WTC11 (cell line): Measurements from ENCODE around the gene USP2. TPM values are rescaled to one million over a fixed set of nuclear protein-coding genes. Genes with fewer than 3 reads are reported as not detected.

Experiments used
- ELF4 ChIP-seq: sonication (generic); formaldehyde crosslinking; IDR thresholded peaks from 2 replicates; pipeline ENCODE4 v1.8.1; 2022; ENCODE audit warnings: low read depth, mild to moderate bottlenecking, moderate library complexity, missing genetic modification reagents
- ESRRA ChIP-seq: sonication (generic); formaldehyde crosslinking; IDR thresholded peaks from 2 replicates; pipeline ENCODE4 v1.8.1; 2022; ENCODE audit warnings: mild to moderate bottlenecking, missing genetic modification reagents, borderline replicate concordance
- JAZF1 ChIP-seq: fragments of 250-450 bp; sonication (Bioruptor Pico); IDR thresholded peaks from 2 replicates; pipeline ENCODE4 v1.9.0; 2021; ENCODE audit warnings: moderate library complexity, mild to moderate bottlenecking, inconsistent platforms
- JUN ChIP-seq: sonication (generic); formaldehyde crosslinking; IDR thresholded peaks from 2 replicates; pipeline ENCODE4 v1.8.0; 2023; ENCODE audit warnings: mild to moderate bottlenecking, missing genetic modification reagents
- KAT7 ChIP-seq: sonication (generic); formaldehyde crosslinking; IDR thresholded peaks from 2 replicates; pipeline ENCODE4 v1.8.1; 2023; ENCODE audit warnings: missing genetic modification reagents, mild to moderate bottlenecking, borderline replicate concordance
- NFATC4 ChIP-seq: fragments of 250-450 bp; sonication (Bioruptor Pico); IDR thresholded peaks from 2 replicates; pipeline ENCODE4 v1.9.0; 2021; ENCODE audit warnings: mild to moderate bottlenecking
- SP1 ChIP-seq: sonication (generic); formaldehyde crosslinking; conservative IDR thresholded peaks from 2 replicates; pipeline ENCODE4 v1.8.1; 2022; ENCODE audit warnings: missing genetic modification reagents
- ZNF121 ChIP-seq: sonication (generic); formaldehyde crosslinking; IDR thresholded peaks from 2 replicates; pipeline ENCODE4 v1.8.0; 2023; ENCODE audit warnings: missing genetic modification reagents
- ZNF416 ChIP-seq: fragments of 250-450 bp; sonication (Bioruptor Pico); IDR thresholded peaks from 2 replicates; pipeline ENCODE4 v1.9.0; 2021; ENCODE audit warnings: mild to moderate bottlenecking, inconsistent platforms
- total RNA-seq: library from RNA; stranded (reverse); gene quantifications from 3 replicates; pipeline ENCODE4 v1.2.3, GENCODE V29; 2021
- TF ChIP-seq, protein P1 (sequence below): fragments of 250-450 bp; sonication (Bioruptor Pico); IDR thresholded peaks from 2 replicates; pipeline ENCODE4 v1.8.0; 2021; ENCODE audit warnings: mild to moderate bottlenecking
- TF ChIP-seq, protein P2 (sequence below): sonication (generic); formaldehyde crosslinking; IDR thresholded peaks from 2 replicates; pipeline ENCODE4 v1.8.0; 2023; ENCODE audit warnings: mild to moderate bottlenecking, missing genetic modification reagents
- TF ChIP-seq, protein P3 (sequence below): sonication (generic); formaldehyde crosslinking; IDR thresholded peaks from 2 replicates; pipeline ENCODE4 v1.8.1; 2023; ENCODE audit warnings: mild to moderate bottlenecking, moderate library complexity, missing genetic modification reagents
- TF ChIP-seq, protein P4 (sequence below): fragments of 250-450 bp; sonication (Bioruptor Pico); IDR thresholded peaks from 2 replicates; pipeline ENCODE4 v1.9.0; 2021; ENCODE audit warnings: mild to moderate bottlenecking, borderline replicate concordance
- TF ChIP-seq, protein P5 (sequence below): sonication (generic); formaldehyde crosslinking; IDR thresholded peaks from 2 replicates; pipeline ENCODE4 v1.8.1; 2023; ENCODE audit warnings: mild to moderate bottlenecking, missing genetic modification reagents, borderline replicate concordance
- TF ChIP-seq, protein P6 (sequence below): sonication (generic); formaldehyde crosslinking; conservative IDR thresholded peaks from 2 replicates; pipeline ENCODE4 v1.8.1; 2022; ENCODE audit warnings: mild to moderate bottlenecking, missing genetic modification reagents
- TF ChIP-seq, protein P7 (sequence below): fragments of 250-450 bp; sonication (Bioruptor Pico); IDR thresholded peaks from 2 replicates; pipeline ENCODE4 v1.9.0; 2021; ENCODE audit warnings: moderate library complexity, mild to moderate bottlenecking, inconsistent platforms, borderline replicate concordance
- TF ChIP-seq, protein P8 (sequence below): sonication (generic); formaldehyde crosslinking; IDR thresholded peaks from 2 replicates; pipeline ENCODE4 v1.8.0; 2022; ENCODE audit warnings: missing genetic modification reagents
- TF ChIP-seq, protein P9 (sequence below): sonication (generic); formaldehyde crosslinking; IDR thresholded peaks from 2 replicates; pipeline ENCODE4 v1.8.0; 2023; ENCODE audit warnings: missing genetic modification reagents

The USP2 gene
- total RNA-seq, 1 experiment from 2014 or later: 8.0 TPM

DNA sequence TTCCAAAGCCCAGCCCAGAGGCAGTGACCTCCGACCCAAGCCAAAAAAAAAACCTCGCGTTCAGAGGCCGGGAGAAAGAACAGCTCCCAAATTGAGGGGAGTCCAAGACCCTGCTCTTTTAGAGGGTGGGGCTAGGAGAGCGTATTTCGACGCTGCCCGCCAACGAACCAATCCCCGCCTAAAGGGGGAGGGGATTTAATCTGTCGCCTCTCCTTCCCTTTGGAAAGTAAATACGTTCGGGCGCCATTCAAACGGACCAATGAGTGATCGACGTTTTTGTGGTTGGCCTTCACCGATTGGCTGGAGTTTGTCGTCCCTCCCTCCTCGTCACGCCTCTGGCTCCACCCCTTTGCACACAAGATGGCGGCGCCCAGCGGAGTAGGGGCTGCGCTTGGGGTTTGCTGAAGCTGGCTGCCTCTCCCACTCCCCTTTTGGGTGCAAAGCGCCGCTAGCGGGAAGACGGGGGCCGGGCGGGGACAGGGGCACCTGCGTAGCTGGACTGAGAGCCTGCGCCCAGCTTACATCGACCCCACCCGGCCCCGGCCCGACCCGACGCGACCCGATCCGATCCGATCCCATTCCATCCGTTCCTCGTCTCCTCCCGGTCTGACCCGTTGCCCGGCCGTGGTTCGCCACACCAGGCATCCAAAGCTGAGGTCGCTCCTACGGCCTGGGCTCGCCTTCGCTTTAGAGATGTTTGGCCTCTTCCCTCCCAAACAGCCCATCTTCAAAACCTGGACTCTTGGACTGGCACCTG lies 47.1 kb downstream of the USP2 start, which contains the start of gene RNF26 (continued):
- TF ChIP-seq, protein P1, sequence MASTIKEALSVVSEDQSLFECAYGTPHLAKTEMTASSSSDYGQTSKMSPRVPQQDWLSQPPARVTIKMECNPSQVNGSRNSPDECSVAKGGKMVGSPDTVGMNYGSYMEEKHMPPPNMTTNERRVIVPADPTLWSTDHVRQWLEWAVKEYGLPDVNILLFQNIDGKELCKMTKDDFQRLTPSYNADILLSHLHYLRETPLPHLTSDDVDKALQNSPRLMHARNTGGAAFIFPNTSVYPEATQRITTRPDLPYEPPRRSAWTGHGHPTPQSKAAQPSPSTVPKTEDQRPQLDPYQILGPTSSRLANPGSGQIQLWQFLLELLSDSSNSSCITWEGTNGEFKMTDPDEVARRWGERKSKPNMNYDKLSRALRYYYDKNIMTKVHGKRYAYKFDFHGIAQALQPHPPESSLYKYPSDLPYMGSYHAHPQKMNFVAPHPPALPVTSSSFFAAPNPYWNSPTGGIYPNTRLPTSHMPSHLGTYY: no peak
- TF ChIP-seq, protein P2, sequence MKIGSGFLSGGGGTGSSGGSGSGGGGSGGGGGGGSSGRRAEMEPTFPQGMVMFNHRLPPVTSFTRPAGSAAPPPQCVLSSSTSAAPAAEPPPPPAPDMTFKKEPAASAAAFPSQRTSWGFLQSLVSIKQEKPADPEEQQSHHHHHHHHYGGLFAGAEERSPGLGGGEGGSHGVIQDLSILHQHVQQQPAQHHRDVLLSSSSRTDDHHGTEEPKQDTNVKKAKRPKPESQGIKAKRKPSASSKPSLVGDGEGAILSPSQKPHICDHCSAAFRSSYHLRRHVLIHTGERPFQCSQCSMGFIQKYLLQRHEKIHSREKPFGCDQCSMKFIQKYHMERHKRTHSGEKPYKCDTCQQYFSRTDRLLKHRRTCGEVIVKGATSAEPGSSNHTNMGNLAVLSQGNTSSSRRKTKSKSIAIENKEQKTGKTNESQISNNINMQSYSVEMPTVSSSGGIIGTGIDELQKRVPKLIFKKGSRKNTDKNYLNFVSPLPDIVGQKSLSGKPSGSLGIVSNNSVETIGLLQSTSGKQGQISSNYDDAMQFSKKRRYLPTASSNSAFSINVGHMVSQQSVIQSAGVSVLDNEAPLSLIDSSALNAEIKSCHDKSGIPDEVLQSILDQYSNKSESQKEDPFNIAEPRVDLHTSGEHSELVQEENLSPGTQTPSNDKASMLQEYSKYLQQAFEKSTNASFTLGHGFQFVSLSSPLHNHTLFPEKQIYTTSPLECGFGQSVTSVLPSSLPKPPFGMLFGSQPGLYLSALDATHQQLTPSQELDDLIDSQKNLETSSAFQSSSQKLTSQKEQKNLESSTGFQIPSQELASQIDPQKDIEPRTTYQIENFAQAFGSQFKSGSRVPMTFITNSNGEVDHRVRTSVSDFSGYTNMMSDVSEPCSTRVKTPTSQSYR (CRISPR knock-in tag): 0 out of 2 replicates have a peak, but pooled peaks have one; percentile 20
- TF ChIP-seq, protein P3, sequence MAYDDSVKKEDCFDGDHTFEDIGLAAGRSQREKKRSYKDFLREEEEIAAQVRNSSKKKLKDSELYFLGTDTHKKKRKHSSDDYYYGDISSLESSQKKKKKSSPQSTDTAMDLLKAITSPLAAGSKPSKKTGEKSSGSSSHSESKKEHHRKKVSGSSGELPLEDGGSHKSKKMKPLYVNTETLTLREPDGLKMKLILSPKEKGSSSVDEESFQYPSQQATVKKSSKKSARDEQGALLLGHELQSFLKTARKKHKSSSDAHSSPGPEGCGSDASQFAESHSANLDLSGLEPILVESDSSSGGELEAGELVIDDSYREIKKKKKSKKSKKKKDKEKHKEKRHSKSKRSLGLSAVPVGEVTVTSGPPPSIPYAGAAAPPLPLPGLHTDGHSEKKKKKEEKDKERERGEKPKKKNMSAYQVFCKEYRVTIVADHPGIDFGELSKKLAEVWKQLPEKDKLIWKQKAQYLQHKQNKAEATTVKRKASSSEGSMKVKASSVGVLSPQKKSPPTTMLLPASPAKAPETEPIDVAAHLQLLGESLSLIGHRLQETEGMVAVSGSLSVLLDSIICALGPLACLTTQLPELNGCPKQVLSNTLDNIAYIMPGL (CRISPR knock-in tag): no peak
- TF ChIP-seq, protein P4, sequence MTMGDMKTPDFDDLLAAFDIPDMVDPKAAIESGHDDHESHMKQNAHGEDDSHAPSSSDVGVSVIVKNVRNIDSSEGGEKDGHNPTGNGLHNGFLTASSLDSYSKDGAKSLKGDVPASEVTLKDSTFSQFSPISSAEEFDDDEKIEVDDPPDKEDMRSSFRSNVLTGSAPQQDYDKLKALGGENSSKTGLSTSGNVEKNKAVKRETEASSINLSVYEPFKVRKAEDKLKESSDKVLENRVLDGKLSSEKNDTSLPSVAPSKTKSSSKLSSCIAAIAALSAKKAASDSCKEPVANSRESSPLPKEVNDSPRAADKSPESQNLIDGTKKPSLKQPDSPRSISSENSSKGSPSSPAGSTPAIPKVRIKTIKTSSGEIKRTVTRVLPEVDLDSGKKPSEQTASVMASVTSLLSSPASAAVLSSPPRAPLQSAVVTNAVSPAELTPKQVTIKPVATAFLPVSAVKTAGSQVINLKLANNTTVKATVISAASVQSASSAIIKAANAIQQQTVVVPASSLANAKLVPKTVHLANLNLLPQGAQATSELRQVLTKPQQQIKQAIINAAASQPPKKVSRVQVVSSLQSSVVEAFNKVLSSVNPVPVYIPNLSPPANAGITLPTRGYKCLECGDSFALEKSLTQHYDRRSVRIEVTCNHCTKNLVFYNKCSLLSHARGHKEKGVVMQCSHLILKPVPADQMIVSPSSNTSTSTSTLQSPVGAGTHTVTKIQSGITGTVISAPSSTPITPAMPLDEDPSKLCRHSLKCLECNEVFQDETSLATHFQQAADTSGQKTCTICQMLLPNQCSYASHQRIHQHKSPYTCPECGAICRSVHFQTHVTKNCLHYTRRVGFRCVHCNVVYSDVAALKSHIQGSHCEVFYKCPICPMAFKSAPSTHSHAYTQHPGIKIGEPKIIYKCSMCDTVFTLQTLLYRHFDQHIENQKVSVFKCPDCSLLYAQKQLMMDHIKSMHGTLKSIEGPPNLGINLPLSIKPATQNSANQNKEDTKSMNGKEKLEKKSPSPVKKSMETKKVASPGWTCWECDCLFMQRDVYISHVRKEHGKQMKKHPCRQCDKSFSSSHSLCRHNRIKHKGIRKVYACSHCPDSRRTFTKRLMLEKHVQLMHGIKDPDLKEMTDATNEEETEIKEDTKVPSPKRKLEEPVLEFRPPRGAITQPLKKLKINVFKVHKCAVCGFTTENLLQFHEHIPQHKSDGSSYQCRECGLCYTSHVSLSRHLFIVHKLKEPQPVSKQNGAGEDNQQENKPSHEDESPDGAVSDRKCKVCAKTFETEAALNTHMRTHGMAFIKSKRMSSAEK (CRISPR knock-in tag): no peak
- TF ChIP-seq JUN (CRISPR knock-in tag) (no peak), ELF4 (CRISPR knock-in tag) (no peak), JAZF1 (CRISPR knock-in tag) (no peak), ESRRA (CRISPR knock-in tag) (no peak), SP1 (CRISPR knock-in tag) (peak; percentile 95), NFATC4 (CRISPR knock-in tag) (no peak), ZNF121 (CRISPR knock-in tag) (no peak), ZNF416 (CRISPR knock-in tag) (no peak), KAT7 (CRISPR knock-in tag) (no peak)
- TF ChIP-seq, protein P5, sequence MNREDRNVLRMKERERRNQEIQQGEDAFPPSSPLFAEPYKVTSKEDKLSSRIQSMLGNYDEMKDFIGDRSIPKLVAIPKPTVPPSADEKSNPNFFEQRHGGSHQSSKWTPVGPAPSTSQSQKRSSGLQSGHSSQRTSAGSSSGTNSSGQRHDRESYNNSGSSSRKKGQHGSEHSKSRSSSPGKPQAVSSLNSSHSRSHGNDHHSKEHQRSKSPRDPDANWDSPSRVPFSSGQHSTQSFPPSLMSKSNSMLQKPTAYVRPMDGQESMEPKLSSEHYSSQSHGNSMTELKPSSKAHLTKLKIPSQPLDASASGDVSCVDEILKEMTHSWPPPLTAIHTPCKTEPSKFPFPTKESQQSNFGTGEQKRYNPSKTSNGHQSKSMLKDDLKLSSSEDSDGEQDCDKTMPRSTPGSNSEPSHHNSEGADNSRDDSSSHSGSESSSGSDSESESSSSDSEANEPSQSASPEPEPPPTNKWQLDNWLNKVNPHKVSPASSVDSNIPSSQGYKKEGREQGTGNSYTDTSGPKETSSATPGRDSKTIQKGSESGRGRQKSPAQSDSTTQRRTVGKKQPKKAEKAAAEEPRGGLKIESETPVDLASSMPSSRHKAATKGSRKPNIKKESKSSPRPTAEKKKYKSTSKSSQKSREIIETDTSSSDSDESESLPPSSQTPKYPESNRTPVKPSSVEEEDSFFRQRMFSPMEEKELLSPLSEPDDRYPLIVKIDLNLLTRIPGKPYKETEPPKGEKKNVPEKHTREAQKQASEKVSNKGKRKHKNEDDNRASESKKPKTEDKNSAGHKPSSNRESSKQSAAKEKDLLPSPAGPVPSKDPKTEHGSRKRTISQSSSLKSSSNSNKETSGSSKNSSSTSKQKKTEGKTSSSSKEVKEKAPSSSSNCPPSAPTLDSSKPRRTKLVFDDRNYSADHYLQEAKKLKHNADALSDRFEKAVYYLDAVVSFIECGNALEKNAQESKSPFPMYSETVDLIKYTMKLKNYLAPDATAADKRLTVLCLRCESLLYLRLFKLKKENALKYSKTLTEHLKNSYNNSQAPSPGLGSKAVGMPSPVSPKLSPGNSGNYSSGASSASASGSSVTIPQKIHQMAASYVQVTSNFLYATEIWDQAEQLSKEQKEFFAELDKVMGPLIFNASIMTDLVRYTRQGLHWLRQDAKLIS (CRISPR knock-in tag): no peak
- TF ChIP-seq, protein P6, sequence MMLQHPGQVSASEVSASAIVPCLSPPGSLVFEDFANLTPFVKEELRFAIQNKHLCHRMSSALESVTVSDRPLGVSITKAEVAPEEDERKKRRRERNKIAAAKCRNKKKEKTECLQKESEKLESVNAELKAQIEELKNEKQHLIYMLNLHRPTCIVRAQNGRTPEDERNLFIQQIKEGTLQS (CRISPR knock-in tag): no peak
- TF ChIP-seq, protein P7, sequence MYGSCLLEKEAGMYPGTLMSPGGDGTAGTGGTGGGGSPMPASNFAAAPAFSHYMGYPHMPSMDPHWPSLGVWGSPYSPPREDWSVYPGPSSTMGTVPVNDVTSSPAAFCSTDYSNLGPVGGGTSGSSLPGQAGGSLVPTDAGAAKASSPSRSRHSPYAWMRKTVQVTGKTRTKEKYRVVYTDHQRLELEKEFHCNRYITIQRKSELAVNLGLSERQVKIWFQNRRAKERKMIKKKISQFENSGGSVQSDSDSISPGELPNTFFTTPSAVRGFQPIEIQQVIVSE (CRISPR knock-in tag): no peak
- TF ChIP-seq, protein P8, sequence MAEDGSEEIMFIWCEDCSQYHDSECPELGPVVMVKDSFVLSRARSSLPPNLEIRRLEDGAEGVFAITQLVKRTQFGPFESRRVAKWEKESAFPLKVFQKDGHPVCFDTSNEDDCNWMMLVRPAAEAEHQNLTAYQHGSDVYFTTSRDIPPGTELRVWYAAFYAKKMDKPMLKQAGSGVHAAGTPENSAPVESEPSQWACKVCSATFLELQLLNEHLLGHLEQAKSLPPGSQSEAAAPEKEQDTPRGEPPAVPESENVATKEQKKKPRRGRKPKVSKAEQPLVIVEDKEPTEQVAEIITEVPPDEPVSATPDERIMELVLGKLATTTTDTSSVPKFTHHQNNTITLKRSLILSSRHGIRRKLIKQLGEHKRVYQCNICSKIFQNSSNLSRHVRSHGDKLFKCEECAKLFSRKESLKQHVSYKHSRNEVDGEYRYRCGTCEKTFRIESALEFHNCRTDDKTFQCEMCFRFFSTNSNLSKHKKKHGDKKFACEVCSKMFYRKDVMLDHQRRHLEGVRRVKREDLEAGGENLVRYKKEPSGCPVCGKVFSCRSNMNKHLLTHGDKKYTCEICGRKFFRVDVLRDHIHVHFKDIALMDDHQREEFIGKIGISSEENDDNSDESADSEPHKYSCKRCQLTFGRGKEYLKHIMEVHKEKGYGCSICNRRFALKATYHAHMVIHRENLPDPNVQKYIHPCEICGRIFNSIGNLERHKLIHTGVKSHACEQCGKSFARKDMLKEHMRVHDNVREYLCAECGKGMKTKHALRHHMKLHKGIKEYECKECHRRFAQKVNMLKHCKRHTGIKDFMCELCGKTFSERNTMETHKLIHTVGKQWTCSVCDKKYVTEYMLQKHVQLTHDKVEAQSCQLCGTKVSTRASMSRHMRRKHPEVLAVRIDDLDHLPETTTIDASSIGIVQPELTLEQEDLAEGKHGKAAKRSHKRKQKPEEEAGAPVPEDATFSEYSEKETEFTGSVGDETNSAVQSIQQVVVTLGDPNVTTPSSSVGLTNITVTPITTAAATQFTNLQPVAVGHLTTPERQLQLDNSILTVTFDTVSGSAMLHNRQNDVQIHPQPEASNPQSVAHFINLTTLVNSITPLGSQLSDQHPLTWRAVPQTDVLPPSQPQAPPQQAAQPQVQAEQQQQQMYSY (CRISPR knock-in tag): peak; percentile 78
- TF ChIP-seq, protein P9, sequence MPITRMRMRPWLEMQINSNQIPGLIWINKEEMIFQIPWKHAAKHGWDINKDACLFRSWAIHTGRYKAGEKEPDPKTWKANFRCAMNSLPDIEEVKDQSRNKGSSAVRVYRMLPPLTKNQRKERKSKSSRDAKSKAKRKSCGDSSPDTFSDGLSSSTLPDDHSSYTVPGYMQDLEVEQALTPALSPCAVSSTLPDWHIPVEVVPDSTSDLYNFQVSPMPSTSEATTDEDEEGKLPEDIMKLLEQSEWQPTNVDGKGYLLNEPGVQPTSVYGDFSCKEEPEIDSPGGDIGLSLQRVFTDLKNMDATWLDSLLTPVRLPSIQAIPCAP (CRISPR knock-in tag): no peak
